Activated CD4-positive, alpha-beta T cell treated with anti-CD3 and anti-CD28 coated beads, Interleukin-10, Interleukin-2, amounts not matched to agents 100 ng/mL and 50 ng/mL, durations not matched to agents 16 hours and 8 hours (primary cell): ENCODE data around the gene LRGUK.
"Not testable (repeated sequence)": the region's sequence is repeated elsewhere in the genome, so short reads cannot be mapped to it uniquely, and the experiment has no call there.

Source experiments
- DNase-seq: peaks from one replicate; pipeline ENCODE4 v3.0.0-alpha.2; 2020

The LRGUK gene

GRCh38 chr7:134189559-134189958 lies 62.4 kb downstream of the LRGUK start:
- DNase-seq, result no peak

GRCh38 chr7:134191876-134192275 lies 64.7 kb downstream of the LRGUK start:
- DNase-seq, result no peak

DNA sequence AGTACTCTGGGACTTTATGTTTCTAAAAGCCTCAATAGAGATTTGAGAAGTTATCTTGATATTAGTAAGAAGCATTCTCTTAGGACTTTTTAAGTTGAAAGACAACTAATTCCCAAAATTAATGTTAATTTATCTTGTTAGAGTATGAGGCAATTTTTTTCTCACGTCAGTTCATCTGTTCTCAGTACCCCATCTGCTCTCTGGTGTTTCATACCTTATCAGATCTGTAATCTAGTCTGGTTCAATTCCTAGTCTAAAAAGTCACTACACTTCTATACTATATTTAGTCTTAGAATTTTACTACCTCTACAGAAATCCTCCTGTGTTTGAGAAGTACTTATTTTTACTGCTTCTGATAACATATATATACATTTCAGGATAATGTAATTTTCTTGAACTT lies 66.1 kb downstream of the LRGUK start:
- DNase-seq, result no peak

- no peak for DNase-seq
Observed at GRCh38 chr7:134195252-134195651, 68.1 kb downstream of the LRGUK start.

GRCh38 chr7:134196439-134196838 lies 69.3 kb downstream of the LRGUK start:
- no peak for DNase-seq

DNA sequence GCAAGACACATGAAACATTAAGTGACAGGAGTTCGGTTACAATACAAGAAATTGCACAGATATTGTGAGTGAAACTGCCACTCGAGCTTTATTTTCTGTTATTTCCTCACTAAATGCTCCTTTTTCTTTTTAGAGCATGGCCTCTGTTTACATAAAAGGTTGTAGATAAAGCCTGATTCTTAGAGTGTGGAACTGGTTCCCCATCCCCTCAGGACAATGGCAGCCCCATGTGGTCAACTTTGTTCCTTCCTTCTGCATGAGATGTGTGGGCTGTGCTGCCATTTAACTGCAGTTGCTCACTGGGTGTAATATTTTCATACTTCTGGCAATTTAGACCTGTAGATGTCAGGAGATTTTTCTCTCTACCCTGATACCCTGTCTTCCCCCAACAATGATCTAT lies 70.2 kb downstream of the LRGUK start:
- no peak for DNase-seq

GRCh38 chr7:134200970-134201369 lies 73.8 kb downstream of the LRGUK start:
- no peak for DNase-seq

DNA sequence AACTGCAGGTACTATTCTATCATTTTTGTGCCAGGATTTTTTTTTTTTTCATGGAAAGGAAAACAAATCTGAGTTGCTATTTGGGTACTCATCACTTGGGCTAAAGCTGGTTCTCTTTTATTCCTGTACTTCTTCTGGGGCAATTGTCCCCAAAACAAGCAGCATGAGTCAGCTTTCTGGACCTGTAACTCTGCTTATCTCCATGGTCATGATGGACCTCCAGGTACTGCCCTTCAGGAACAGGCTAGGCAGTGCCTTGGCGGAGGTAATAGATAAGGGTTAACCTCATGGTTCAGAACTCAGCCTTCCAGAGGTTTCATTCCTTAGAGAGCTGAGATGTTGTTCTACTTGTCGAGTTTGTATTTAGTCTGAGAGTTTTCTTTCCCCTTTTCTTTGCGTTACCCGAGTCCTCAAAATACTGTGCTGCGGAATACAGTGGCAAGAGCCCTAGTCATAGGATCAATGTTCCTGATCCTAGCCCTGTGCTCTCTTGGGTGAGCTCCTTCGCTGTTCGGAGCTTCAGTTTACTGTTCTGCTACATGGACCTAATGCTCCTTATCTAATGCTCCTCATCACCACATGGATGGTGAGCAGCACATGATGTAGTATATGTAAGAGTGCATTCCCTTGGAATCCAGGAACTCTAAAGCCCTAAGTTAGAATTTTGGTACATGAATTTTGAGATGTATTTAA lies 74.6 kb downstream of the LRGUK start:
- no peak for DNase-seq

- no peak for DNase-seq
Observed at GRCh38 chr7:134203186-134203889, 76.2 kb downstream of the LRGUK start.

- DNase-seq, result no peak
Observed at GRCh38 chr7:134209322-134210015, 82.3 kb downstream of the LRGUK start.

DNA sequence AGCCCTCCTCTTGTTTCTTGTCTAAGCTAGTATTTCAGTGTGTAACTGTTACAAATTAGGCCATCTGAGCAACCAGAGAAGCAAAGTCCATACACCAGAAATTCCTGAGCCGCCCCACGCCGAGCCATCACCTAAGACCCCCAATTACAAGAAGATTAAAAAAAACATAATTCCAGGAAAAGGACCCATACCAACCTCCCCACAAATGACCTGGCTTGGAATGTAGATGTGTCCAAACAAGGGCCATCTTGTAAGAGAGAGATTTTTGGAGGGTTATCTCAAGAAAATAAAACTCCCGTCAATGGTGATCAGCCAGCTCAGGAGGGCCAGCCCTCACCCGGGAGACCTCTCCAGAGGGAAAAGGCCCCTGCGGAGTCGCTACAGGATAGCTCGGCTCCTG lies 83.1 kb downstream of the LRGUK start:
- no peak for DNase-seq

GRCh38 chr7:134210976-134211663 lies 84.0 kb downstream of the LRGUK start:
- no peak for DNase-seq

DNA sequence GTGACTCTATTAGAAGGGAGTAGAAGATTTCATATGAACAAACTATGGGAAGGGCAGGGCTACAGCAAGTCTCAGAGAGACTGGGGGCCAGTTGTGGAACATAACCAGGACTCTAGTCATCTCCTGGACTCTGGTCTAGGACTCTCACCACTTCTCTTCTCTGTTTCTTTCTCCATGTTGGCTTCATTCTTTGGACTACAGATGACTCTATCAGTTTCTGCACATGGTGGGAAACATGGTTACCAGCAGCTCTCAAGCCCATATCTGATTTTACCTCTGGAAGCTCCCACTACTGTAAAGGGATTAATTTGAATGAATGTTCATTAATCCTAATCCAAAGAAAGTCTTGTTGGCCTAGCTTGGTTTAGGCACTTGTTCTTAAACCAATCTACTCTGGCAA lies 84.7 kb downstream of the LRGUK start:
- DNase-seq, result no peak

DNA sequence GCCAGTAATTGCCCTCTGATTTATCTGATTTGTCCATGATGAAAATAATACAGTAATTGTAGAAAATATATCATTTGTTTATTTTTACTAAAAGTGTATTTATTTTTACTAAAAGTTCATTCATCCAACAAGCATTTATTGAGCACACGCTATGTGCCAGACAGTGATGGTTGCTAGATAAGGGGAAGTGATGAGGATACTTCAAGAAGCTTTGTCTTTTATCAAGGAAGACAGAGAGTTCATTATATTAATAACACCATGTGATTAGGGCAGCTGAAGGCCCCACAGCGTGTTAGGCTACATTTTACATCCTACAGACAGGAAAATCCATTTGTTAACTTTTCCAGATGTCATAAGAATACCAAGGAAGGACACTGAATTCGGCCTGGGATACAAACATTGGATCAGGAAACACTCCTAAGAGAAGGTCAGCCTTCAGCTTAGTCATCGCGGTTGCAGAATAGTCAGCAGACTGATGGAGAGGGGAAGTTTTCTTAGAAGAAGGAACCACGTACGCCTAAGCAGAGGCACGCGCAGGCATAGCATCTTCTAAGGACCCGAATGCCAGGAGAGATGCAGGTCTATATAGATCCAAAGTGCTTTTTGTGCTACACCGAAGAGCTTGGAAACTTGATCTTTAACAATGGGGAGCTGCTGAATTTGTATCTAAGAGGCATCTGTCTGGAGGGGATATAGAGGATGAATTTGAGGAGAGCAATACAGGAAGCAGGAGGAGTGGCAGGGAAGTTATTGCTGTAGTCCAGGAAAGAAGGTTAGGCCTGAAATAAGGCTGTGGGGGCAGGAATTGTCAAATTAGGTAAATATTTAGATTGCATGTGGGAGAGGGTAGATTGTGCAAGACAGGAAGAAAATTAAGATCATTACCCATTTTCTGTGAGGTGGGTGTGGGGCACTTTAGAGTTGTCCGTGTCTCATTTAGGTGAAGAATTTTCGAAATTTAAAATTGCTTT lies 85.7 kb downstream of the LRGUK start:
- no peak for DNase-seq

GRCh38 chr7:134220236-134220635 lies 93.1 kb downstream of the LRGUK start:
- no peak for DNase-seq

DNA sequence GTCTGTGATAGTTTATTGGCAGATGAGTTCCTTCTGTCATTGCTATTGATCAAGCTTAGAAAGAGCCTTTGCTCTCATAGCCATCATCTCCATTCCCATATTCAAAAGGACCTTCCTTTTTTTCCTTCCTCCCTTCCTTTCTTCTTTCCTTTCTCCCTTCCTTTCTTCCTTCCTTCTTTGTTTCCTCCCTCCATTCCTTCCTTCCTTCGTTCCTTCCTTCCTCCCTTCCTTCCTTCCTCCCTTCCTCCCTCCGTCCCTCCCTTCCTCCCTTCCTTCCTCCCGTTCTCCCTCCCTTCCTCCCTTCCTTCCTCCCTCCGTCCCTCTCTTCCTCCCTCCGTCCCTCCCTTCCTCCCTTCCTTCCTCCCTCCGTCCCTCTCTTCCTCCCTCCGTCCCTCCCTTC lies 104.2 kb downstream of the LRGUK start:
- DNase-seq, result not testable (repeated sequence)

DNA sequence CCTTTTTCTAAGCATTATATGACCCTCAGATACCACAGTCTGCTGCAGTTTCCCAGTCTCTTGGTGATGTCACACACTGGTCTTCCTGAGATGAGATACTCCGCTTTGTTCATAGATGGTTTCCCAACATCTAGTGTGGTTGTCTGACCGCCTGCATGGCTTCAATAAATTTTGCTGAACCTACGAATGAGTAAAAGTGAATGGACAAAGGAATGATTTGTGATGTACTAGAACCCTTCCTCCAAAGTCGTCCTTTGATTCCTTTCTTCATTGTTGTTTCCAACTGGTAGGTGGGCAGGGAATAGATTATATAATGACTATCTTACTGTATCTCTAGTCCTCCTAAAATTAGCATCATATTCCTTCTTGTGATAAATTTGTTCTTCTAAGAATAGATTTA lies 107.1 kb downstream of the LRGUK start:
- no peak for DNase-seq

DNA sequence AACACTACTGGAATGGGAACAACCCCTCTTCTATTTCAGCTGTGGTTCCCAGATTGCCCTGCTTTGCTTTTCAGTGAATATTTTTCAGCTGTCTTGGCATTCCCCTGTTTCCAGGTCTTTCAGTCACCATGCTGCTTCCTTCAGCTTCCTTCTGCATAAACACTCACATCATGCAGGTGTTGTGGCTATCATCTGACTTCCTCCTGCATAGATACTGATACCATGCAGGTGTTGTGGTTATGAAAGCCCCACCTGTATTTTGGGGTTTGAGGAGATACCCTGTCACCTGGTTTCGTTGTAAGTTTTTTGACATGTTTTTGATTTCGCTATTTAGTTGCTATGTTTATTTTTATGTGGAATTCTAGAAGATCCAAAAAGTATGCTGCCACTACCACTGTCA lies 118.1 kb downstream of the LRGUK start:
- DNase-seq, result no peak

DNA sequence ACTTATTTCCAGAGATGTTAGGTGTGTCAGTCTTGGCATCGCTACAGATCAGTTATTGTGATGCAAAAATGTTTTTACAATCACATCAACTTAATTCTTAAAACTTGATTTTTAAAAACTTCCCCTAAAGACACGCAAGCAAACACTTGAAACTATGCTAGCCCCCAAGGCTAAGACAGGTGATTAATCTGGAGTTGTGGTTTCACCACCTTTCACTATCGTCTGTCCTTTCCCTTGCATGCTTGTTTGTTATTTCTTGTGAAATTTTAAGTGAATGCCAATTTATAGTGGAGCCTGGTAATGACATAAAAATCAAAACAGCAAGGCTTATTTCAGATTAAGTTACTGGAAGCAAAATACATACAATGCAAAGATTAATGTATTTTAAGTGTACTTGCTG lies 119.2 kb downstream of the LRGUK start:
- DNase-seq, result no peak

DNA sequence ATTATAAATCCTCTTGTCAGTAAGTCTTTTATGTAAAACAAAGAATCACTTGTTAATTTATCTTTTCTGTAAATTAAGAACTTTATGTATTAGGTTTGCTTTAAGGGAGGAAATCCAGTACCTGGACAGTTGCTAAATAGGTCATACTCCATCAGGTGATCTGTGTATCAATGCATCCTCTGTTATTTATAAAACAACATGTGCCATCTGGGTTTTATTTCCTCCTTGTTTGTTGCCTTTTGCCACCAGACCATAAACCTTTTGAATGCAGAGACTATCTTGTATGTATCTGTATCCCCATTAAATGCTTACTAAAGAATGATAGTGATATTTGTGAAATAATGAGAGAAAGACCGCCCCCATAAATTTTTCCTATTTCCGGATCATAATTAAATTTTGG lies 119.6 kb downstream of the LRGUK start:
- DNase-seq, result no peak

DNA sequence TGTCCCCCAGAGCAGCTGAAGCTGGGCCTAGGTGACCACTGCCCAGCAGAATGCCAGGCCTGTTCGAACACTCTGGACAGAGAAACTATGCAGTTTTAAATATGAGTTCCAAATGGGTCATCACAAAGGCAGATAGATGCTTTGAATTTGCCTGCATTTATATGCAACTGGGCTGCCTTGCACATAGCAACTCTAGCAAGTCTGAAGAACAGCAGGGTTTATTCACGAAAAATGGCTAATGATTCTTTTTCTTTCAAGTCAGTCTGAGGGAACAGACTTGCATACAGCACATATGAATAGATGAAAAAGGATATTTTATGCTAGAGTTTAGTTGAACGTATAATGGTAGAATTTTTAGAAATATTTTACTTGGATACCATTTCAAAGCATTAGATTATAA lies 121.1 kb downstream of the LRGUK start:
- DNase-seq, result no peak

DNA sequence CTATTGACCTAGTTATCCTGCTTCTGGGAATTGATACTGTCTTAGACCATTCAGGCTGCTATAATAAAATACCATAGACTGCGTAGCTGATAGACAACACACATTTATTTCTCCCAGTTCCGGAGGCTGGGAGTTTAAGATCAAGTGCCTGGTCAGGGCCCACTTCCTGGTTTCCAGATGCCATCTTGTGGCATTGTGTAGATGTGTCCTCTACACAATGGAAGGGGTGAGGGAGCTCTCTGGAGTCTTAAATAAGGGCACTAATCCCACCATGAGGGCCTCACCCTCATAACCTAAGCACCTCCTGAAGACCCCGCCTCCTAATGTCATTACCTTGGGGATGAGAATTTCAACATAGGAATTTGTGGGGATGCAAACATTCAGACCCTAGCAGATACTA lies 127.2 kb downstream of the LRGUK start:
- no peak for DNase-seq
